Putamen (tissue), 1 donor: ENCODE data around the gene CYB5D1.

ENCODE experiments used
- DNase-seq: peaks from one replicate; pipeline ENCODE4 v3.0.0-alpha.2; 2016; ENCODE audit warnings: low spot score

The CYB5D1 gene

DNA sequence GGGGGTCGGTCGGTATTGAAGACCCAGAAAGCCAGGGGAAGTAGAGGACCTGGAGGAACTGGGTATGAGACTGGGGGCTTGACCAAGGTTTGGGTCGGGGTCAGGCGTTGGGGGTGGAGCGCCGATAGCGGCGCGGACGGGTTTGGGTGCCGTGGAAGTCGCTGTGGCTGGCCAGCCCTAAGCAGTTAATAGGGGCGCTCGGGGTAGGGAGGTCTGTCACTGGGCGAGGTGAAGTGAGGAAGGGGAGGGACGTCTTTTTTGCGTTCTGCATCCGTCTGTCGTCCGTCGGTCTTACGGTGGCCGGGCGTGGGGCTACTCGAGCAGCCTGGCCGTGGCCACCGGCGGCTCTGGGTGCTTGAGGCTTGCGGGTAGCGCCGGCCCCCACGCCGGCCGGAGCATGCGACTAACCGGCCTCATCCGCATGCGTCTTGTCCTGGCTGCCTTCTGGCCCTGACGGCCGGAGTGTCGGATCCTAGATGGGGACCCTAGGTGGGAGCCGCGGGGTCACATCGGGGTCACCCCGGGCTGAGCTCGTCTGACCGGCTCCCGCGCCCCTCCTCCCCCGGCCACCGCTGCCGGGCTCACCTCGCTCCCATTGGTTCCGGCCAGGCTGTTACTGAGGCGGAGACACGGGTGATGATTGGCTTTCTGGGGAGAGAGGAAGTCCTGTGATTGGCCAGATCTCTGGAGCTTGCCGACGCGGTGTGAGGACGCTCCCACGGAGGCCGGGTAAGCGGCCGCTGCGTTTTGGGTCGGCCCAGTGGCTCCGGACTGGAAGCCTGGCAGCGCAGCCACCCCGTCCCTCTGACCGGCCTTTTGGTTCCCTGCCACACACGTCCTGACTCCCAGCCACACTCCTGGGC is 13.3 kb upstream of the CYB5D1 start:
- DNase-seq = peak; percentile 95

- DNase-seq = no peak
These were observed 12.3 kb upstream of the CYB5D1 start for GRCh38 chr17:7845359-7846062.

- DNase-seq = no peak
These were observed 11.6 kb upstream of the CYB5D1 start for GRCh38 chr17:7846063-7846735.

DNA sequence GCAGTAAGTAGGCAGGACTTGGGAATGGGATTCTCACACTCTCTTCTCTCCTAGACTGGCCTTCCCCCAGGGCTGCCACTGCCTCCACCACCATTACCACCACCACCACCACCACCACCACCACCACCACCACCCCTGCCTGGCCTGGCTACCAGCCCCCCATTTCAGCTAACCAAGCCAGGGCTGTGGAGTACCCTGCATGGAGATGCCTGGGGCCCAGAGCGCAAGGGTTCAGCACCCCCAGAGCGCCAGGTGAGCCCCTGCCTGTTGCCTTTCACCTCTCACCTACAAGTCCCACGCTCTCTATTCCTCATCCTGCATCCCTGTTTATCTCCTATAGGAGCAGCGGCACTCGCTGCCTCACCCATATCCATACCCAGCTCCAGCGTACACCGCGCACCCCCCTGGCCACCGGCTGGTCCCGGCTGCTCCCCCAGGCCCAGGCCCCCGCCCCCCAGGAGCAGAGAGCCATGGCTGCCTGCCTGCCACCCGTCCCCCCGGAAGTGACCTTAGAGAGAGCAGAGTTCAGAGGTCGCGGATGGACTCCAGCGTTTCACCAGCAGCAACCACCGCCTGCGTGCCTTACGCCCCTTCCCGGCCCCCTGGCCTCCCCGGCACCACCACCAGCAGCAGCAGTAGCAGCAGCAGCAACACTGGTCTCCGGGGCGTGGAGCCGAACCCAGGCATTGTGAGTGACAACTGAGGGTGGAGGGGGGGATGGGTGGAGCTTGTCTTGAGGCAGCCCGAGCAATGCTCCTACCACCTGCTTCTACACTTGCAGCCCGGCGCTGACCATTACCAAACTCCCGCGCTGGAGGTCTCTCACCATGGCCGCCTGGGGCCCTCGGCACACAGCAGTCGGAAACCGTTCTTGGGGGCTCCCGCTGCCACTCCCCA is 10.8 kb upstream of the CYB5D1 start:
- no peak for DNase-seq

DNA sequence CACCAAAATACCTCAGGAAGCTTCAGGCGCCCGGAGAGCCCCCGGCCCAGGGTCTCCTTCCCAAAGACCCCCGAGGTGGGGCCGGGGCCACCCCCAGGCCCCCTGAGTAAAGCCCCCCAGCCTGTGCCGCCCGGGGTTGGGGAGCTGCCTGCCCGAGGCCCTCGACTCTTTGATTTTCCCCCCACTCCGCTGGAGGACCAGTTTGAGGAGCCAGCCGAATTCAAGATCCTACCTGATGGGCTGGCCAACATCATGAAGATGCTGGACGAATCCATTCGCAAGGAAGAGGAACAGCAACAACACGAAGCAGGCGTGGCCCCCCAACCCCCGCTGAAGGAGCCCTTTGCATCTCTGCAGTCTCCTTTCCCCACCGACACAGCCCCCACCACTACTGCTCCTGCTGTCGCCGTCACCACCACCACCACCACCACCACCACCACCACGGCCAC is 9.6 kb upstream of the CYB5D1 start:
- no peak for DNase-seq

DNA sequence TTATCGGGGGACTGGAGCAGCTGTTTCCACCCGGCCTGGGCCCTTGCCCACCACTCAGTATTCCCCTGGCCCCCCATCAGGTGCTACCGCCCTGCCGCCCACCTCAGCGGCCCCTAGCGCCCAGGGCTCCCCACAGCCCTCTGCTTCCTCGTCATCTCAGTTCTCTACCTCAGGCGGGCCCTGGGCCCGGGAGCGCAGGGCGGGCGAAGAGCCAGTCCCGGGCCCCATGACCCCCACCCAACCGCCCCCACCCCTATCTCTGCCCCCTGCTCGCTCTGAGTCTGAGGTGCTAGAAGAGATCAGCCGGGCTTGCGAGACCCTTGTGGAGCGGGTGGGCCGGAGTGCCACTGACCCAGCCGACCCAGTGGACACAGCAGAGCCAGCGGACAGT is 9.1 kb upstream of the CYB5D1 start:
- DNase-seq = no peak

- no peak for DNase-seq
These were observed 8.6 kb upstream of the CYB5D1 start for GRCh38 chr17:7849130-7849750.

DNA sequence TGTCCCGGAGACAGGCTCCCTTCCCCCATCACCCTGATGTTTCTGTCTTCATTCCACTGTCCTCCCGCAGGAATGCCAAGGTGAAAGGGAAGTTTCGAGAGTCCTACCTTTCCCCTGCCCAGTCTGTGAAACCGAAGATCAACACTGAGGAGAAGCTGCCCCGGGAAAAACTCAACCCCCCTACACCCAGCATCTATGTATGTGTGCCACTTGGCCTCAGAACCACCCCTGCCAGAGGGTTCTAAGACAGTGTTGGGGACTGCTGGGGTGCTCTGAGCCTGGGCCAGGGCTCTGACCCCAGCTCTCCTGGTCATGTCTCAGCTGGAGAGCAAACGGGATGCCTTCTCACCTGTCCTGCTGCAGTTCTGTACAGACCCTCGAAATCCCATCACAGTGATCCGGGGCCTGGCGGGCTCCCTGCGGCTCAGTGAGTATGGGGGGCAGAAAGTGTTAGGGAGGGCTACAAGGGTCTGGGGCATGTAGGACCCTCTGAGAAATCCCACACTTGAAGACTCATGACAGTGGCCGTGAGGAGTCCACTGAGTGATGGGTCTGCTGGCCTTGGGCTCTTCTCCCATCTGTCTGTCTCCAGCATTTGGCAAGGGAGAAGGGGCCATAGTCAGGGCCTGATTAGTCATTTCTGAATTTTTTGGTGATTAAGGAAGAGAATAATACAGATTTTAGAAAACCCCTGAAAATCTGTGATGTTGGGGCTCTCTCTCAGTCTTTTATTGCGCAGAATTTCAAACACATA is 7.9 kb upstream of the CYB5D1 start:
- no peak for DNase-seq

DNA sequence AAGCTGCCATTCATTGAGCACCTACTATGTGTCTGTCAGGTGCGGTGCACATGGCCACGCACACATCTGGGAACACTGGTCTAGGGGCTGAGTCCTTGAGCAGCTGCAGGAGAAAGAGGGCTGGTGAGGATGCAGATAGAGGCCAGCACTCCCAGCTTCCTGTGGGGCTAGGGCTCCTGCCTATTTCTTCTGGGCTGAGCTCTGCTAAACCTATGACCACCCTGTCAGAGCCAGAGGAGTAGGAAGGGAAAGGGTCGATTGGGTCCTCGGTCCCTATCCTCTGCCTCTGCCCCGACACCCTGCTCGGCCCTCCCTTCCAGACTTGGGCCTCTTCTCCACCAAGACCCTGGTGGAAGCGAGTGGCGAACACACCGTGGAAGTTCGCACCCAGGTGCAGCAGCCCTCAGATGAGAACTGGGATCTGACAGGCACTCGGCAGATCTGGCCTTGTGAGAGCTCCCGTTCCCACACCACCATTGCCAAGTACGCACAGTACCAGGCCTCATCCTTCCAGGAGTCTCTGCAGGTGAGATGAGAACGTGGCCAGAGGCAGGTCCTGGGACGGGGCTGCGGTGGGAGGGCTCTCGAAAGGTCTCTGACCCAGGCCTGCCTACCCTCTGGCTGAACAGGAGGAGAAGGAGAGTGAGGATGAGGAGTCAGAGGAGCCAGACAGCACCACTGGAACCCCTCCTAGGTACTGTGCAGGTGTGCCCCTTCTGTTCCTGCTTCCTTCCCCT is 6.9 kb upstream of the CYB5D1 start:
- DNase-seq = no peak

DNA sequence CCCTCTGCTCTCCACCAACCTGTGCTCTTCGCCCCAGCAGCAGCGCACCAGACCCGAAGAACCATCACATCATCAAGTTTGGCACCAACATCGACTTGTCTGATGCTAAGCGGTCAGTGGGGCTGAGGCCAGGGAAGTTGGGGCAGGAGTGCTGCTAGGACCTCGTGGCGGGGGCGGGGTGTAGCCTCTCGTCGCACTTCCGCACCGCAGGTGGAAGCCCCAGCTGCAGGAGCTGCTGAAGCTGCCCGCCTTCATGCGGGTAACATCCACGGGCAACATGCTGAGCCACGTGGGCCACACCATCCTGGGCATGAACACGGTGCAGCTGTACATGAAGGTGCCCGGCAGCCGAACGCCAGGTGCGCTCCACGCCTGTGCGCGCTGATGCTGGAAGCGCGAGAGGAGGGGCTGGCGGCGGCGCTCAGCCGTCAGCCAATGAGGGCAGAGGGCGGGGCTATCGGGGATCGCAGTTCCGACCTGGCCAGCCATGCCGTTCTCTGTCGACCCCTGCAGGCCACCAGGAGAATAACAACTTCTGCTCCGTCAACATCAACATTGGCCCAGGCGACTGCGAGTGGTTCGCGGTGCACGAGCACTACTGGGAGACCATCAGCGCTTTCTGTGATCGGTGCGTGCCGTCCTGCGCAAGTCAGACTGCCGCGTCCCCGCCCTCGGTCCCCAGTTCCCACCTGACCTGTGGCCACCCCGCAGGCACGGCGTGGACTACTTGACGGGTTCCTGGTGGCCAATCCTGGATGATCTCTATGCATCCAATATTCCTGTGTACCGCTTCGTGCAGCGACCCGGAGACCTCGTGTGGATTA is 6.2 kb upstream of the CYB5D1 start:
- peak; percentile 87 for DNase-seq

GRCh38 chr17:7852262-7852670 is 5.5 kb upstream of the CYB5D1 start:
- DNase-seq = no peak

- DNase-seq = no peak
These were observed 4.7 kb upstream of the CYB5D1 start for GRCh38 chr17:7852919-7853690.

GRCh38 chr17:7853691-7854038 is 4.1 kb upstream of the CYB5D1 start:
- DNase-seq = no peak

GRCh38 chr17:7854078-7854777 is 3.6 kb upstream of the CYB5D1 start:
- no peak for DNase-seq

- no peak for DNase-seq
These were observed 2.7 kb upstream of the CYB5D1 start, which contains the start of gene TMEM88 for GRCh38 chr17:7854851-7855659. TSS of gene TMEM88 (plus strand) at chr17:7855066. CDS start at chr17:7855075, 9 bp downstream.

DNA sequence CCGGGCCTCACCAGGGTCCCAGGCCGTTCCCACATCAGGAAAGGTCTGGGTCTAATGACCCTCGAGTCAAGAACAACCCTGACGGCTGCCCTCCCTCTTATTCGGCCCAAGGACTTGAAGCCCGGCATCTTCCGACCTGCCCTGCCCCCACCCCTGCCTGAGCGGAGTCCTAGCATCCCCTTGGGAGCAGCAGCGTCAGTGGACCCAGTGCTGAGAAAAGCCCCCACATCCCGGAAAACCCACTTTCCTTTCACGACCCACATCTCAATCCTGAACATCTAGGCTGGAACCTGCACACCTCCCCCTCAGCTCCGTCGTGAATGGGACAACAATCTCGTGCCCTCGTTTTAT is 2.2 kb upstream of the CYB5D1 start:
- no peak for DNase-seq
